K562 (cell line): ENCODE measurements around the gene MINDY4. TPM values are rescaled to one million over a fixed set of nuclear protein-coding genes. Genes with fewer than 3 reads are reported as not detected.

ENCODE experiments used
- ADNP ChIP-seq: fragments of 200-800 bp; sonication (Bioruptor generic); IDR thresholded peaks from 2 replicates; pipeline ENCODE4 v1.6.1; 2016; ENCODE audit warnings: missing genetic modification characterization, missing compliant biosample characterization
- CREB5 ChIP-seq: fragments of 250-450 bp; sonication (Bioruptor Pico); IDR thresholded peaks from 2 replicates; pipeline ENCODE4 v1.5.0; 2020; ENCODE audit warnings: mild to moderate bottlenecking
- FOXM1 ChIP-seq, 2 experiments: fragments of 450-650 bp in 1 of 2; sonication (generic) in 1 of 2; formaldehyde crosslinking in 1 of 2; IDR thresholded peaks; 2 replicates each; pipeline versions ENCODE4 v1.6.1 to v1.9.0; 2017 to 2022; ENCODE audit warnings: low read depth in 2 of 2, mild to moderate bottlenecking in 2 of 2, missing genetic modification reagents in 1 of 2, moderate library complexity in 1 of 2
- PTBP1 ChIP-seq: fragments of 200-400 bp; formaldehyde crosslinking; IDR thresholded peaks from 2 replicates; pipeline ENCODE4 v1.6.1; 2017; ENCODE audit warnings: low read depth, low read length
- ZC3H8 ChIP-seq: fragments of 450-650 bp; IDR thresholded peaks from 2 replicates; pipeline ENCODE4 v1.6.1; 2017
- ZNF644 ChIP-seq: fragments of 200-800 bp; sonication (Bioruptor generic); IDR thresholded peaks from 2 replicates; pipeline ENCODE4 v1.6.1; 2016; ENCODE audit warnings: low read depth, missing genetic modification characterization, missing compliant biosample characterization
- polyA plus RNA-seq, 8 experiments: library from polyadenylated mRNA; depleted of rRNA in 4 of 8; stranded (reverse) in 5 of 8; unstranded in 3 of 8; fragments of >200 nt; fragmentation: Nextera tagmentation in 2 of 8; fragmentation: Illumina TruSeq in 1 of 8; extraction: Ambion mirVana in 2 of 8; extraction: Trizol in 1 of 8; gene quantifications; 2 replicates each; pipeline versions ENCODE4 v1.2.1 to v1.2.3, GENCODE V29; 2011 to 2014; ENCODE audit warnings: inconsistent platforms in 1 of 8, missing spikeins in 1 of 8
- total RNA-seq, 7 experiments: library from RNA; depleted of rRNA in 6 of 7; stranded (reverse); fragments of >200 nt in 6 of 7; fragmentation: Illumina TruSeq in 2 of 7; extraction: Trizol in 2 of 7; gene quantifications; 2 replicates each; pipeline versions ENCODE4 v1.2.1 to v1.2.3, GENCODE V29; 2011 to 2021; ENCODE audit warnings: low replicate concordance in 1 of 7
- TF ChIP-seq, protein P1 (sequence below), 2 experiments: fragments of 450-650 bp in 1 of 2; sonication (generic) in 1 of 2; formaldehyde crosslinking in 1 of 2; IDR thresholded peaks; 2 replicates each; pipeline versions ENCODE4 v1.7.1 to v1.9.0; 2016 to 2022; ENCODE audit warnings: inconsistent platforms in 1 of 2, mild to moderate bottlenecking in 1 of 2, missing genetic modification reagents in 1 of 2
- TF ChIP-seq, protein P2 (sequence below): fragments of 200-400 bp; formaldehyde crosslinking; IDR thresholded peaks from 2 replicates; pipeline ENCODE4 v1.6.1; 2017; ENCODE audit warnings: mild to moderate bottlenecking, low read depth, low read length, moderate library complexity
- TF ChIP-seq, protein P3 (sequence below), 2 experiments: IDR thresholded peaks; 2 replicates each; pipeline ENCODE4 v1.6.1; 2012; ENCODE audit warnings: improper control_type of control experiment in 2 of 2, low read depth in 2 of 2, low read length in 2 of 2, borderline replicate concordance in 1 of 2

Gene MINDY4
- total and polyA plus RNA-seq, 9 of the 15 experiments (the other 6 are each of a cell fraction or from before 2014, with no cell fraction given): 2.1 to 16.7 (median 11.0) TPM

DNA sequence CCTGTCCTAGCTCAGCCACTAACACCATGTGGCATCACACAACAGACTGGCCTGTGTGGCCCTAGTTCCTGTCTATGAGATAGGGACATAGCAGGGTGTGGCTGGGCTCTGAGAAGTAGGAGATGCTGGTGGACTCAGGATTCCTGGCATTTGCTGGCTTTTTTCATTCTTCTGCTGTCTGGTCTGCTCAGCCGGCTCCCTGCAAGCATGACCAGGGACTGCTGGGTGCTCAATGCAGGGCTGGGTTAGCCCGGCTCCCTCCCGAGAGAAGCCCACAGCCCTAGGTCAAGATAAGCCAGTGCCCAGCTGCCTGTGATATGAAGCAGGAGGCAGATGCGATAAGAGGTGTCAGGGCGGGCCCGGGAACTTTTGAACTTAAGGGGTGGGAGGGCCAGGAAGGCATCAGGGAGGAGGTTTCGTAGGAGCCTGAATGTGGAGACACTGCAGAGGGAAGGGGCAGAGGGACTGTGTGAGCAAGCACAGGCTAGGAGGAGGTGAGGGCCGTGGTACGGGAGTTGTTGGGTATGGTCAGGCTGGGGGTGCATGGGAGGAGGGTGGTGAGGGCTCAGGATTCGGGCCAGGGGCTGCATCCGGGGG, 143.9 kb downstream of the MINDY4 start (continued):
- TF ChIP-seq, protein P1, sequence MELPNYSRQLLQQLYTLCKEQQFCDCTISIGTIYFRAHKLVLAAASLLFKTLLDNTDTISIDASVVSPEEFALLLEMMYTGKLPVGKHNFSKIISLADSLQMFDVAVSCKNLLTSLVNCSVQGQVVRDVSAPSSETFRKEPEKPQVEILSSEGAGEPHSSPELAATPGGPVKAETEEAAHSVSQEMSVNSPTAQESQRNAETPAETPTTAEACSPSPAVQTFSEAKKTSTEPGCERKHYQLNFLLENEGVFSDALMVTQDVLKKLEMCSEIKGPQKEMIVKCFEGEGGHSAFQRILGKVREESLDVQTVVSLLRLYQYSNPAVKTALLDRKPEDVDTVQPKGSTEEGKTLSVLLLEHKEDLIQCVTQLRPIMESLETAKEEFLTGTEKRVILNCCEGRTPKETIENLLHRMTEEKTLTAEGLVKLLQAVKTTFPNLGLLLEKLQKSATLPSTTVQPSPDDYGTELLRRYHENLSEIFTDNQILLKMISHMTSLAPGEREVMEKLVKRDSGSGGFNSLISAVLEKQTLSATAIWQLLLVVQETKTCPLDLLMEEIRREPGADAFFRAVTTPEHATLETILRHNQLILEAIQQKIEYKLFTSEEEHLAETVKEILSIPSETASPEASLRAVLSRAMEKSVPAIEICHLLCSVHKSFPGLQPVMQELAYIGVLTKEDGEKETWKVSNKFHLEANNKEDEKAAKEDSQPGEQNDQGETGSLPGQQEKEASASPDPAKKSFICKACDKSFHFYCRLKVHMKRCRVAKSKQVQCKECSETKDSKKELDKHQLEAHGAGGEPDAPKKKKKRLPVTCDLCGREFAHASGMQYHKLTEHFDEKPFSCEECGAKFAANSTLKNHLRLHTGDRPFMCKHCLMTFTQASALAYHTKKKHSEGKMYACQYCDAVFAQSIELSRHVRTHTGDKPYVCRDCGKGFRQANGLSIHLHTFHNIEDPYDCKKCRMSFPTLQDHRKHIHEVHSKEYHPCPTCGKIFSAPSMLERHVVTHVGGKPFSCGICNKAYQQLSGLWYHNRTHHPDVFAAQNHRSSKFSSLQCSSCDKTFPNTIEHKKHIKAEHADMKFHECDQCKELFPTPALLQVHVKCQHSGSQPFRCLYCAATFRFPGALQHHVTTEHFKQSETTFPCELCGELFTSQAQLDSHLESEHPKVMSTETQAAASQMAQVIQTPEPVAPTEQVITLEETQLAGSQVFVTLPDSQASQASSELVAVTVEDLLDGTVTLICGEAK (IDR thresholded peaks at IDR 0.05): peak; percentile 46; the same call in 1 of the 2 replicates
- TF ChIP-seq, protein P1 (CRISPR knock-in tag; IDR thresholded peaks at IDR 0.05): no peak
- TF ChIP-seq ADNP (tag) (no peak), ZNF644 (tag) (peak; percentile 92), ZC3H8 (no peak), FOXM1 (IDR thresholded peaks at IDR 0.05; ENCODE audit: low read depth) (peak; percentile 92), FOXM1 (CRISPR knock-in tag; IDR thresholded peaks at IDR 0.05; ENCODE audit: low read depth) (no peak), CREB5 (CRISPR knock-in tag) (no peak), PTBP1 (no peak)
- TF ChIP-seq, protein P2, sequence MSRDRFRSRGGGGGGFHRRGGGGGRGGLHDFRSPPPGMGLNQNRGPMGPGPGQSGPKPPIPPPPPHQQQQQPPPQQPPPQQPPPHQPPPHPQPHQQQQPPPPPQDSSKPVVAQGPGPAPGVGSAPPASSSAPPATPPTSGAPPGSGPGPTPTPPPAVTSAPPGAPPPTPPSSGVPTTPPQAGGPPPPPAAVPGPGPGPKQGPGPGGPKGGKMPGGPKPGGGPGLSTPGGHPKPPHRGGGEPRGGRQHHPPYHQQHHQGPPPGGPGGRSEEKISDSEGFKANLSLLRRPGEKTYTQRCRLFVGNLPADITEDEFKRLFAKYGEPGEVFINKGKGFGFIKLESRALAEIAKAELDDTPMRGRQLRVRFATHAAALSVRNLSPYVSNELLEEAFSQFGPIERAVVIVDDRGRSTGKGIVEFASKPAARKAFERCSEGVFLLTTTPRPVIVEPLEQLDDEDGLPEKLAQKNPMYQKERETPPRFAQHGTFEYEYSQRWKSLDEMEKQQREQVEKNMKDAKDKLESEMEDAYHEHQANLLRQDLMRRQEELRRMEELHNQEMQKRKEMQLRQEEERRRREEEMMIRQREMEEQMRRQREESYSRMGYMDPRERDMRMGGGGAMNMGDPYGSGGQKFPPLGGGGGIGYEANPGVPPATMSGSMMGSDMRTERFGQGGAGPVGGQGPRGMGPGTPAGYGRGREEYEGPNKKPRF: no peak
- TF ChIP-seq, protein P3, sequence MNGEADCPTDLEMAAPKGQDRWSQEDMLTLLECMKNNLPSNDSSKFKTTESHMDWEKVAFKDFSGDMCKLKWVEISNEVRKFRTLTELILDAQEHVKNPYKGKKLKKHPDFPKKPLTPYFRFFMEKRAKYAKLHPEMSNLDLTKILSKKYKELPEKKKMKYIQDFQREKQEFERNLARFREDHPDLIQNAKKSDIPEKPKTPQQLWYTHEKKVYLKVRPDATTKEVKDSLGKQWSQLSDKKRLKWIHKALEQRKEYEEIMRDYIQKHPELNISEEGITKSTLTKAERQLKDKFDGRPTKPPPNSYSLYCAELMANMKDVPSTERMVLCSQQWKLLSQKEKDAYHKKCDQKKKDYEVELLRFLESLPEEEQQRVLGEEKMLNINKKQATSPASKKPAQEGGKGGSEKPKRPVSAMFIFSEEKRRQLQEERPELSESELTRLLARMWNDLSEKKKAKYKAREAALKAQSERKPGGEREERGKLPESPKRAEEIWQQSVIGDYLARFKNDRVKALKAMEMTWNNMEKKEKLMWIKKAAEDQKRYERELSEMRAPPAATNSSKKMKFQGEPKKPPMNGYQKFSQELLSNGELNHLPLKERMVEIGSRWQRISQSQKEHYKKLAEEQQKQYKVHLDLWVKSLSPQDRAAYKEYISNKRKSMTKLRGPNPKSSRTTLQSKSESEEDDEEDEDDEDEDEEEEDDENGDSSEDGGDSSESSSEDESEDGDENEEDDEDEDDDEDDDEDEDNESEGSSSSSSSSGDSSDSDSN (IDR thresholded peaks at IDR 0.05; ENCODE audit: borderline replicate concordance in 1 of 2, low read depth in 2 of 2, low read length in 2 of 2): no peak
